Pancreas (tissue), 10 donors: Measurements from ENCODE around the gene TRIM16. TPM values are rescaled to one million over a fixed set of nuclear protein-coding genes. Genes with fewer than 3 reads are reported as not detected.
"Not testable (repeated sequence)": the region's sequence is repeated elsewhere in the genome, so short reads cannot be mapped to it uniquely, and the experiment has no call there.

ENCODE experiments used
- ATAC-seq, 4 donors: fragments of 200-7000 bp; cut with Tn5 transposase; one replicate each; pipeline versions ENCODE4 v1.8.0 to v1.9.1; 2020; ENCODE audit warnings: mild to moderate bottlenecking in 4 of 4, moderate library complexity in 4 of 4
- DNase-seq, 6 donors: peaks; one replicate each; pipeline ENCODE4 v3.0.0-alpha.2; 2020
- FAIRE-seq: peaks from 2 replicates; lab custom pipeline; 2012; peaks lifted over from hg19 to GRCh38; lab: Jason Lieb, UNC
- H3K27ac ChIP-seq, 4 donors: fragments of 200-600 bp; sonication (generic); 1 replicate in 3 of 4; 2 replicates in 1 of 4; pipeline versions ENCODE4 v1.5.0 to v1.8.0; 2020
- H3K27me3 ChIP-seq, 4 donors: fragments of 200-600 bp; one replicate each; pipeline ENCODE4 v1.8.0; 2021
- H3K36me3 ChIP-seq, 3 donors: fragments of 200-600 bp; sonication (generic) in 1 of 3; one replicate each; pipeline versions ENCODE4 v1.5.0 to v1.8.0; 2020 to 2021
- H3K4me1 ChIP-seq, 3 donors: fragments of 200-600 bp; one replicate each; pipeline ENCODE4 v1.8.0; 2021
- H3K4me3 ChIP-seq, 4 donors: fragments of 200-600 bp; sonication (generic) in 2 of 4; one replicate each; pipeline versions ENCODE4 v1.5.0 to v1.8.0; 2020 to 2021
- H3K9me3 ChIP-seq, 4 donors: fragments of 200-600 bp; one replicate each; pipeline ENCODE4 v1.8.0; 2021
- WGBS, 2 donors: extraction: QIAGEN DNeasy Blood & Tissue Kit; methylation state at CpG; one replicate each; pipeline ENCODE4 v1.1.7; 2013; 5-methylcytosine and 5-hydroxymethylcytosine counted together
- intact Hi-C, 3 donors: fragments of 100-400 bp; cut with DNase I; formaldehyde crosslinking; loops; one replicate each; pipeline versions ENCODE4 v1.11.1 to v1.14.2; 2022
- polyA plus RNA-seq, 2 donors: library from polyadenylated mRNA; stranded (reverse); fragments of 200-250 nt; gene quantifications; one replicate each; pipeline ENCODE4 v1.2.3, GENCODE V29; 2013
- total RNA-seq, 6 donors: library from RNA; stranded (reverse); fragmentation: NEBNext Ultra II Directional in 4 of 6; extraction: Animal tissue kit (Norgen Biotek cat#: 25700) in 4 of 6; gene quantifications; one replicate each; pipeline versions ENCODE4 v1.2.1 to v1.2.4, GENCODE V29; 2021 to 2023
- donor health status: healthy with polysubstance abuse.
- donor health status: DM: no; HTN: no; CAD: no; lungs with moderate emphysema.
- donor health status: DM: no; HTN: no; CAD: no.
- donor health status: control.
- donor health status: control.
- donor health status: Bipolar disorder and iron deficiency.
- donor health status: DM: yes; HTN: yes; CAD: no.
- donor health status: DM: no; HTN: no; CAD: no.
- donor health status: DM: no; HTN: no; CAD: no.
- donor health status: DM: yes; HTN: yes; CAD: no.

The TRIM16 gene
- total RNA-seq (10 to 100 TPM in 1 of 6 donors, 1 to 10 TPM in 5; 4.3 to 10.2 (median 6.2) TPM), polyA plus RNA-seq (1 to 10 TPM; 3.1 TPM)

DNA sequence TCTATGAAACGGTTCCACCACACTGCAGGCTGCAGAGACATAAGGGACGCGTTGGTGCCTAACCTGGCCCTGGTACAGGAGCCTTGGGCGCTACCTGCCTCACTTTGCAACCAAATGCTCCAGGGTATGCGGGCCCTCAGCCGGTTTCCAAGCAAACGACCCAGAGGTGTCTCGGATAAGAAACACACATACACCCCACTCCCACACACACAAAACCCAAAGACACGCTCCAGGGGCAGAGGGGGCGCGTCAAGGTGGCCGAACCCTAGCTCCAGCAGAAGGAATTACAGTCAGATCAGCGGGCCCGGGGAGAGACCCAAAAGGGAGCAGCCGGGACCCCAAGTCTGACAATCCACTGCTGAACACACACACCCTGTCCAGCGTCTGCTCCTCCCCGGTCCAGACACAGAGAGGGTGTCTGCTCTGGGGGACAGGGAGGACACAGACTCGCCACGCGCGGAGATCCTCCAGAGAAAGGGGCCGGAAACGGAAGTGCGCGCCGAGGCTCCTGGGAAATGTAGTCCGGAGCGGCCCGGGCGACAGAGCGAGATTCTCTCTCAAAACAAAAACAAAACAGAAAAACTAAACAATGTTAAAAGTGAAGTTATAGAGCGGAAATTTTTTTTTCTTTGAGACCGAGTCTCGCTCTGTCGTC lies at the start of gene TRIM16:
Gene TRIM16, minus strand, starts transcription at position 488 of the 655 bp plus-strand sequence. CDS start 32,702 bp downstream, outside the sequence.
- not testable (repeated sequence) for FAIRE-seq
- WGBS, 2 donors, result 0 to 1% methylated on average over 31 to 33 of the region's 35 CpGs

DNA sequence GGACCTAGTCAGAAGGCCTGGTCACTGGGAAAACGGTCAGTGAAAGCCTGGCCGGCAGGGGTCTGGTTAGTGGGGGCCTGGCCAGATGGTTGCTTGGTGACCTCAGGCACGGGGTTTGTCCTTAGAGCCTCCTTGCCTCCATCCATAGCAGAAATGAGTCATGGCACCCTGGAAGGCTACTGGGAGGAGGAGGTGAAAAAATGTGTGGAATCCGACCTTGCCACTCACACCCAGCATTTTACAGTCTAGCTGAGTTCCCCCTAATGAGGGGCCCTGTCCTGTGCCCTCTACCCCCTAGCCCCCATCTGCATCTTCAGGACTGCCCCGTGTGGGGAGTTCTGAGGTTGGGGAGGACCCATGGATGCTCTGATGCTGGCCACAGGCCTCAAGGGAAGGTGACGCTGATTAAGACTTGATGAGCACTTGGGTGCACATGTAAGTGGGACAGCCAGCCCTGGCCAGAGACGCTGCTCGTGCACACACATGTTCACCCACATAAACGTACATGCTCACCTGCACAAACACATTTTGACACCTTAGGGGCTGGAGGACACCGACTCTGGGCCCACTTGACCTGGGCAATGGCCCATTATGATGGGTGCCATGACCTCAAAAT lies 49.2 kb upstream of the TRIM16 start:
- intact Hi-C loops, H3K36me3 ChIP-seq, H3K9me3 ChIP-seq, H3K4me3 ChIP-seq, ATAC-seq, H3K27ac ChIP-seq, FAIRE-seq, DNase-seq, H3K4me1 ChIP-seq, H3K27me3 ChIP-seq: not testable (repeated sequence)
- 80 to 84% methylated on average over 8 of the region's 10 CpGs for WGBS, 2 donors

More for the DNA sequence above, at the start of gene TRIM16:
- H3K27me3 ChIP-seq, H3K4me1 ChIP-seq, H3K9me3 ChIP-seq, intact Hi-C loops, H3K36me3 ChIP-seq: not testable (repeated sequence)
- DNase-seq, result peak; percentile 58 to 86 (median 72)
- peak within 1 kb of the TSS; percentile 7 to 46 (median 36) for H3K4me3 ChIP-seq
- peak; percentile 96 to 99 (median 98) for ATAC-seq
- H3K27ac ChIP-seq, result peak within 1 kb of the TSS in 1 of 4 donors; percentile 15

DNA sequence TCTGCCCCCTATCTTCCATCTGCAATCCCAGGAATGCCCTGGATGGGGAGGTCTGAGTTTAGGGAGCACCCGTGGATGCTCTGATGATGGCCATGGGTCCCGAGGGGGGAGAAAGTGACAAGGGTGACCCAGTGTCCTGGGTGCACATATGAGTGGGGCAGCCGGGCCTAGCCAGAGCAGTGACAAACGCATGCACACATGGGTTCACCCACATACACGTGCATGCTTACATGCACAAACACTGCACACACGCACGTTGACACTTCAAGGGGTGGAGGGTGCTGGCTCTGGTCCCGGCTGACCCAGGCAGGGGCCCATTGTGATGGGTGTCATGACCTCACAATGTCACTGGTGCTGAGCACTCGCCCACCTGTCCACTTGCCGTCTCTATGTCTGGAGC lies 47.8 kb upstream of the TRIM16 start, which contains the start of gene TBC1D26:
Gene TBC1D26, plus strand, starts transcription at position 384 of the 400 bp plus-strand sequence. CDS start 3,066 bp downstream, outside the sequence.
- H3K27me3 ChIP-seq, H3K9me3 ChIP-seq, intact Hi-C loops, H3K4me1 ChIP-seq, DNase-seq, H3K36me3 ChIP-seq, FAIRE-seq, H3K4me3 ChIP-seq, ATAC-seq, H3K27ac ChIP-seq: not testable (repeated sequence)
- WGBS, 2 donors, result 80% methylated on average over 8 to 9 of the region's 10 CpGs

DNA sequence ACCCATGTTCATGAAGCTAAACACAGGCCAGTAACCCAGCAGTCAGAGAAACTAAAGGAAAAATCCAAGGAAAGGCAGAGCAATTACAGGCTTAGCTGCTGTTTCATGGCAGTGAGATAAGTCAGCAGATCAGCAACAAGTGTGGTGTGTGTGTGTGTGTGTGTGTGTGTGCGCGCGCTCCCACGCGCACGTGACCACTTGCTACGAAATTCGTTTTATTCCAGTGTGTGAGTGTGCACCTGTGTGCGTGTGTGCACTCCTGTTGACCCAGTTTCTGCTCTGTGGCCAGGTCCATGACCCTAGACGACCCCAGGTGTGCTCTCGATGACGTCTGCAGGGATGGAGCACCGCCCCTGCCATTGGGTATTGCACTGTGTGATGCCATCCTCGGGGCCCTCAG lies 46.4 kb upstream of the TRIM16 start:
- H3K4me3 ChIP-seq, H3K9me3 ChIP-seq, FAIRE-seq, H3K27ac ChIP-seq, DNase-seq, H3K27me3 ChIP-seq, H3K36me3 ChIP-seq, H3K4me1 ChIP-seq, intact Hi-C loops, ATAC-seq: not testable (repeated sequence)
- 66 to 69% methylated on average over 4 to 9 of the region's 14 CpGs for WGBS, 2 donors

DNA sequence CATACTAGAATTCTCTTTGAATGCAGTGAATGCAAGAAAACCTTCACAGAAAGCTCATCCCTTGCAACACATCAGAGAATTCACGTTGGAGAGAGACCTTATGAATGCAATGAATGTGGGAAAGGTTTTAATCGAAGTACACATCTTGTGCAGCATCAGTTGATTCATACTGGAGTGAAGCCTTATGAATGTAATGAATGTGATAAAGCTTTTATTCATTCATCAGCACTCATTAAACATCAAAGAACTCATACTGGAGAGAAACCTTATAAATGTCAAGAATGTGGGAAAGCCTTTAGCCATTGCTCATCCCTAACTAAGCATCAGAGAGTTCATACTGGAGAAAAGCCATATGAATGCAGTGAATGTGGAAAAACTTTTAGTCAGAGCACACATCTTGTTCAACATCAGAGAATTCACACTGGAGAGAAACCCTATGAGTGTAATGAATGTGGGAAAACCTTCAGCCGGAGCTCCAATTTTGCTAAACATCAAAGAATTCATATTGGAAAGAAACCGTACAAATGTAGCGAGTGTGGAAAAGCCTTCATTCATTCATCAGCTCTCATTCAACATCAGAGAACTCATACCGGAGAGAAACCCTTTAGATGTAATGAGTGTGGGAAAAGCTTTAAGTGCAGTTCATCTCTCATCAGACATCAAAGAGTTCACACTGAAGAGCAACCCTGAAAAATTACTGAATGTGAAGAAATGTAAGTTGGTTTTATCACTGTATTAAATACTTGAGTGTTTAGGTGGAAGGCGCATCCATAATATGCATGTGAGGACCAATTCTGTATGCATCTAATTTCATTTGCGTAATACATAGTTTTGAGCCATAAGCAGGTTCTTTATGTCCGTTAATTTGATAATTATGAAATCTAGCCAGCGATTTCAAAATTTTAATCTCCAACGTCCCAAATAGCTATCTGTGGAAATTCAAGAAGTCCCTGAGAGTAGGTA lies 32.8 kb upstream of the TRIM16 start:
- H3K27me3 ChIP-seq, DNase-seq, H3K36me3 ChIP-seq, H3K4me1 ChIP-seq, H3K9me3 ChIP-seq, intact Hi-C loops, FAIRE-seq, H3K27ac ChIP-seq, H3K4me3 ChIP-seq, ATAC-seq: not testable (repeated sequence)
- WGBS, 2 donors, result 93 to 95% methylated on average over 10 to 11 of the region's 11 CpGs

DNA sequence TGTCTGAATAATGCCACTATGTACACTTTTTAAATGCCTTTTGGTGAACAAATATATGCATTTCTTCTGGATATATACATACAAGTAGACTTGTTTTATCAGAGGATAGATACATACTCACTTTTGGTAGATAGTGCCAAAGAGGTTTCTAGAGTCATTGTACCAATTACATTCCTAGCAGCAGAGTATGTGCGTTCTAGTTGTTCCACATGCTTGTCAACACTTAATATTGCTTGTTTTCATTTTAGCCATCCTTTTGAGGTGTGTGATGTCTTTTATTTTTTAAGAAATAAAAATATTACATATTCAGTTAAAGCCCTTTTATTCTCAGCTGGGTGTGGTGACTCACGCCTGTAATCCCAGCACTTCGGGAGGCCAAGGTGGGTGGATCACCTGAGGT lies 24.8 kb upstream of the TRIM16 start:
- H3K4me3 ChIP-seq, ATAC-seq, H3K4me1 ChIP-seq, H3K36me3 ChIP-seq, DNase-seq, FAIRE-seq, intact Hi-C loops, H3K27me3 ChIP-seq, H3K9me3 ChIP-seq, H3K27ac ChIP-seq: not testable (repeated sequence)
- 99 to 100% methylated on average over 1 to 3 of the region's 3 CpGs for WGBS, 2 donors

DNA sequence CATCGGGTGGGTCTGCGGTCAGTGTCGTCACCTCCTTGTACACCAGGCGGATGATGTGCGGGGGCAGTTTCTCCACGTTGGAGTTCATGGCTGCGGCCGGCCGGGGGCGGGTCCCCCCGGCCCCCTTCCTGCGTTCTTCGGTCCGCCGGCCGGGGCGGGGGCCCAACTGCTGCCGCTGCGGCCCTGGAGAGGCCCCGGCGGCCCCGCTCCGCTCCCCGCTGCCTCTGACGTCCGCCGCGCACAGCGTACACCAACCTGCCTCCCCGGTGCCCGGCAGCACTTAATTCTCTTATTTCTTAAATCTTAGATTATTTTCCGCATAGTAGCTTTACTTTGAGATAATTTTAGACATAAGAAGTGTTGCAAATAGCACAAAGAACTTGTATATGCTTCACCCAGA lies 20.7 kb upstream of the TRIM16 start:
- ATAC-seq, intact Hi-C loops, H3K27ac ChIP-seq, H3K36me3 ChIP-seq, H3K27me3 ChIP-seq, FAIRE-seq, H3K9me3 ChIP-seq, H3K4me3 ChIP-seq, H3K4me1 ChIP-seq, DNase-seq: not testable (repeated sequence)
- WGBS, 2 donors, result 97 to 99% methylated on average over 15 to 32 of the region's 32 CpGs

DNA sequence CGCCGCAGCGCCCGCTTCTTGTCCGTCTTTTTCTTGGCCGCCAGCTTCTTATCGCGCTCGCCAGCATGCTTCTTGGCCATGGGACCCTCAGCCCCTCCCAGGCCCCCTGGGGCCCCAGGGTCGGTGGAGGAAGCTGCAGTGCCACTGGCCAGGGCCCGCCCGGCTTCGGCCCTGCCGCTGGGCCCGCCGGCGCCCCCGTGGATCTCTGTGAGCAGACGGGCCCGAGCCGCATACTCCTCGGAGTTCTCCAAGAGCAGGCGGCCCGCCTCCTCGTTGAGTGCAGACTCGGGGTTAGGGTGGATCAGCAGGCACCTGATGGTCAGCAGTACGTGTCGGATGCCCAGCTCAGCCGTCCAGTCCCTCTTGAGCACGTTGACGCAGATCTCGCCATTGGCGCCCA lies 20.1 kb upstream of the TRIM16 start:
- H3K4me3 ChIP-seq, H3K27me3 ChIP-seq, ATAC-seq, H3K27ac ChIP-seq, intact Hi-C loops, FAIRE-seq, H3K4me1 ChIP-seq, H3K9me3 ChIP-seq, H3K36me3 ChIP-seq: not testable (repeated sequence)
- 97 to 99% methylated on average over 20 to 27 of the region's 33 CpGs for WGBS, 2 donors
- peak in 1 of 6 donors; percentile 50 for DNase-seq

DNA sequence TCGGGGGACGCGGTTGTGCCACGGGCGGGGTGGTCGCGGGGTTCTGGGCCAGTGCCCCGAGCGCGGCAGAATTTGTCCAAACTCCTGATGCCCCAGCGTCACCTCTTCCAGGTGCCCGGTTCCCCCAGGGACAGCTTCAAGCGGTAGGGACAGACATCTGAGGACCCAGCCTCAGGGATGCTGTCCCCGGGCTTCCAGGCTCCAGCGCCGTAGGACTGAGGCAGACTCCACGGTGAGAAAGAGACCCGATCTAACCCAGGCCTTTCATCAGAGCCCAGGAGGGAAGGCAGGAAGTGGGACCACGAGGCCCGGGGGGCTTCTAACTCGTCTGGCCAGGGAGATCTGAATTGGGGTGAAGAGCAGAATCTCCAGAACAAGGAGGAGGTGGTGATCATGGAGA lies 15.8 kb upstream of the TRIM16 start:
- WGBS, 2 donors, result 0% methylated on average over 4 to 14 of the region's 21 CpGs
- H3K36me3 ChIP-seq, H3K27me3 ChIP-seq, DNase-seq, H3K4me1 ChIP-seq, FAIRE-seq, H3K27ac ChIP-seq, intact Hi-C loops, H3K9me3 ChIP-seq: not testable (repeated sequence)
- ATAC-seq, result peak; percentile 32 to 61 (median 40)
- H3K4me3 ChIP-seq, result peak overlapping the region; percentile 26 to 47 (median 40)

DNA sequence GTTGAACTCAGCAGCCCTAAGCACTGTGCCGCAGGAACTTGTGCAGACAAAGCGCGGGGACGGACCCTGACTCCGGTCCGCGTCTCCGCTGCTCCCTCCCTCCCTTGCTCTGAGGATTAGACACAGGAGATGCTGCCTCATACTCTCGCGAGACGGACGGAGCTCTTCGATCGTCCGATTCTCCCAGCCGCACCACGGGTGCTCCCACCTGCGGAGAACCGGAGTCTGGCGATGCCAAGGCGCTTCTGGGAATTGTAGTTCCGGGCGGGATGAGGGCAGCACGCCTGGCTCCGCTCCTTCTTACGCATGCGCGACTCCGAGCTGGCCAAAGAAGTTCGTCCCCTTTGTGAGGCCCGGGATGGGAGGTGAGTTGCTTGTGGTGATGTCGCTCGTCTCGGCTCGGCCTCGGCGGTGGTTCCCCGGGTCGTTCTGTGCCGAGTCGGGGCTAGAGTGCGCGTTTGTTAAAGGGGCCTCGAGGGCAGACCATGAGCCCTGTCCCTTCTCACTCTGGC lies 15.4 kb upstream of the TRIM16 start, which contains the start of gene ZNF286A:
Gene ZNF286A, plus strand, starts transcription at position 340 of the 512 bp plus-strand sequence. CDS start 578 bp downstream, outside the sequence.
- H3K27ac ChIP-seq, H3K9me3 ChIP-seq, H3K36me3 ChIP-seq, H3K4me1 ChIP-seq, intact Hi-C loops, H3K27me3 ChIP-seq: not testable (repeated sequence)
- DNase-seq (peak; percentile 94 to 100 (median 100)), FAIRE-seq (peak; percentile 84), ATAC-seq (peak; percentile 99 to 100 (median 100))
- H3K4me3 ChIP-seq, result peak within 1 kb of the TSS; percentile 26 to 47 (median 40)
- 0% methylated on average over 42 to 44 of the region's 44 CpGs for WGBS, 2 donors

DNA sequence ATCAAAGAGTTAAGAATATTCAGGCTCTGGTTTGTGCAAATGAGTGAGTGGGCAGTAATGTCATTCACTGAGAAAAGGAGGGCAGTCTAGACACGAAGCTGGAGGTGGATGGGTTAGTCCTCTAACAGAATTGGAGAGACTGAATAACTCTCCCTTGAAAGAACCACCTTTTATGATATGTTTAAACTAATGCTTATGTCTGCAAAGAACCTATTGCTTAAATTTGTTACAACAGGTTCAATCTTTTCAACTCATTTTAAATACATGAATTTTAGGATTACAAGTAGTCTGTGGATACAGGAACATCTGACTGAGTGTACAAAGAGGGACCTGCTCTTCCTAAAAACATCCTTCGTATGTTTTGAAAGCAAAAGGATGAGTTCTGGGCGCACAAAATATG lies 14.9 kb upstream of the TRIM16 start:
- whole genome bisulfite sequencing, 2 donors, result 11% methylated on average over 1 of the region's 3 CpGs; no CpG with 5 or more reads in 1 of the 2 donors
- H3K27me3 ChIP-seq, result not testable (repeated sequence)

More for the DNA sequence above, 14.9 kb upstream of the TRIM16 start:
- H3K4me1 ChIP-seq, H3K27ac ChIP-seq, DNase-seq, H3K9me3 ChIP-seq, H3K36me3 ChIP-seq, intact Hi-C loops: not testable (repeated sequence)
- FAIRE-seq (peak; percentile 29), ATAC-seq (peak in 2 of 4 donors; percentile 3 to 5)
- peak overlapping the region; percentile 26 to 47 (median 40) for H3K4me3 ChIP-seq
